HuH-7.5 (cell line): ENCODE data around the gene OR2L8.

Experiments used
- DNase-seq: peaks from one replicate; pipeline ENCODE4 v3.0.0; 2011; ENCODE audit warnings: low spot score

The OR2L8 gene

GRCh38 chr1:247992986-247993385 is 44.3 kb downstream of the OR2L8 start:
- DNase-seq: no peak

- DNase-seq: no peak
Measured at GRCh38 chr1:247998811-247999210, 50.2 kb downstream of the OR2L8 start.
